HG03139 (cell line): ENCODE measurements around the gene SORBS1.
A peak's percentile ranks its signal among the peaks of the same experiment; 100 is the strongest.

Experiments used
- ATAC-seq: cut with Tn5 transposase; IDR thresholded peaks from one replicate; pipeline ENCODE4 v1.9.1; 2021; ENCODE audit not compliant: unreplicated experiment

SORBS1 gene

DNA sequence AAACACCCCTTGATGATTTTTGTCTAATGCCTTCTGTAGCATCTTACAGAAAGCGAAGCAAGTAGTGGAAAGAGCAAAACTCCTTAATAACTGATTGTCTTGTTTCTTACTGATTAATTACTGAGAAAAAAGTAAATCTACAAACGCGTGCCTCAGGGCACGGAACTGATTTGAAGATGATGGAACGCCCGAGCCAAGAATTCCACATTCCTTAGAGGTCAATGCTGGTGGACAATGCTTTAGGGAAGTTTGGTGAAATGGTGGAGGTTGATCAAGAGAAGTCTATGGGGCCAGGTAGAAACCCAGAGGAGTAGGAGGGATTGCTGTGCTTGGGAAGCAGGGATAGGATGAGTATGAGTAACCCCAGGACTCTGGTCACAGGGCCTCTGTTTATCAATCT, 5.0 kb upstream of the SORBS1 start:
- no peak for ATAC-seq

DNA sequence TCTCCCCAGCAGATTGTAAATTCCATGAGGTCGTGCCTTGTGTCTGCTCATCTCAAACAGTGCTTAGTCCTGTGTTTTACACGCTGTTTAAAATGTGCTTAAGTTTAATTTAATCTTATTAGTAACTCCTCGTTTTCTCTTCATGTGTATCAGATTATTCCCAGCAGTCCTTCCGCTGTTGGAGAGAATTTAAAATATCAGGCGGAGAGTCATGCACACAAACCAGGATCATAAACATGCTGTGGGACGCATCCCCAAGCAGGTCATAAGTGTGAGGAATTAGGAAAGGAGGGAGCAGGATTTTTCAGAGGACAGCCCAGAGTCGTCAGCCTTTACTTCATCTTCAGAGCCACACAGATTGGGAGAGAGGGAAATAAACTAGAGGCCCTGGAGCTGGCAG, 4.2 kb upstream of the SORBS1 start:
- no peak for ATAC-seq

DNA sequence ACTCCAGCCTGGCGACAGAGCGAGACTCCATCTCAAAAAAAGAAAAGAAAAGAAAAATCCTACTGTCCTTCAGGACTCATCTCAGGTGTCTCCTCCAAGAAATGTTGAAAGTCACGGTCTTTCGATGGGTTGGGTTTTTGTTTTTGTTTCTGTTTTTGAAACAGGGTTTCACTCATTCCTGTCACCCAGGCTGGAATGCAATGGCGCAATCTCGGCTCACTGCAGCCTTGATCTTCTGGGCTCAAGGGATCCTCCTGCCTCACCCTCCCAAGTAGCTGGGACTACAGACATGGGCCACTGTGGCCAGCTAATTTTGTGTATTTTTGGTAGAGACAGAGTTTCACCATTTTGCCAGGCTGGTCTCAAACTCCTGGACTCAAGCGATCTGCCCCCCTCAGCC, 3.1 kb upstream of the SORBS1 start:
- no peak for ATAC-seq

DNA sequence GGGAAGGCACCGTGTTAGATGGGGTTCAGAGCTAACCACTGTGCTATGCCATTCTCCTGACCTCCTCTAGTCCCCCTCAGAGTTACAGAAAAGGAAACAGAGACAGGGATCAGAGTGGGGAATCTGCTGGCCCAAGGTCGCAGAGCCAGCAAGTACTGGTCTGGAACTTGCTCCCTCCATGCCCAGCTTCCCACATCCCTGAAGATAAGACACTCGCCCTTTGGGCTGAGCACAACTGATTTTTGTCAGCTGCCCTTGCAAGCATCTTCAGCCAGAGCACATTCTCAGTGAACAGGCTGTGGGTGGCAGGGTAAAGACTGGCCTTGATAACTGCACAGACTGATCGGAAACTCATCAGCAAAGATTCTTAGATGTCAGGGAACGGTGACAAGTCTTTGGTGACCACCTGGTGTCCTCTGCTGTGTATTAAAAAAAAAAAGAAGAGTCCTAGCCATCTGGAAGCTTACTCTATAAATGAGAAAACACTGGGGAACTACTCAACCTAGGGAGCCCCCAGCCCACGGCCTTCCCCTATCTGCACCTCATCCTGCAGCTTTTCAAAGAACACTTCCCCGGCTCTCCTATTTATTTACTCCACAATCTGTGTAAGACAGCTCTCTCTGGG, 1.3 kb upstream of the SORBS1 start:
- no peak for ATAC-seq

DNA sequence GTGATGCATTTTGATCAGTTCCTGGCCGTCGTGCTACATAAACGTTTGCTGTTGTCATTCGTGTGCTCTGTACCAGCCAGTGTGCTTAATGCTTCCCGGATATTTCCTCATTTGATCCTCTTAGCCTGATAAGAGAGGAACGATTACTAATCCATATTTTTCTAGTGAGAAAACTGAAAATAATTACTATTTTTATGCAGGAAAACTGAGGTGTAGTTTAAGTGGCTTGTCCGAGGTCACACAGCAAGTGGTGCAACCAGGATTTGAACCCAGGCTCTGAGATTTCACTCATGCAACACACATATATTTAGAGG, 650 bp upstream of the SORBS1 start:
- ATAC-seq, result no peak

DNA sequence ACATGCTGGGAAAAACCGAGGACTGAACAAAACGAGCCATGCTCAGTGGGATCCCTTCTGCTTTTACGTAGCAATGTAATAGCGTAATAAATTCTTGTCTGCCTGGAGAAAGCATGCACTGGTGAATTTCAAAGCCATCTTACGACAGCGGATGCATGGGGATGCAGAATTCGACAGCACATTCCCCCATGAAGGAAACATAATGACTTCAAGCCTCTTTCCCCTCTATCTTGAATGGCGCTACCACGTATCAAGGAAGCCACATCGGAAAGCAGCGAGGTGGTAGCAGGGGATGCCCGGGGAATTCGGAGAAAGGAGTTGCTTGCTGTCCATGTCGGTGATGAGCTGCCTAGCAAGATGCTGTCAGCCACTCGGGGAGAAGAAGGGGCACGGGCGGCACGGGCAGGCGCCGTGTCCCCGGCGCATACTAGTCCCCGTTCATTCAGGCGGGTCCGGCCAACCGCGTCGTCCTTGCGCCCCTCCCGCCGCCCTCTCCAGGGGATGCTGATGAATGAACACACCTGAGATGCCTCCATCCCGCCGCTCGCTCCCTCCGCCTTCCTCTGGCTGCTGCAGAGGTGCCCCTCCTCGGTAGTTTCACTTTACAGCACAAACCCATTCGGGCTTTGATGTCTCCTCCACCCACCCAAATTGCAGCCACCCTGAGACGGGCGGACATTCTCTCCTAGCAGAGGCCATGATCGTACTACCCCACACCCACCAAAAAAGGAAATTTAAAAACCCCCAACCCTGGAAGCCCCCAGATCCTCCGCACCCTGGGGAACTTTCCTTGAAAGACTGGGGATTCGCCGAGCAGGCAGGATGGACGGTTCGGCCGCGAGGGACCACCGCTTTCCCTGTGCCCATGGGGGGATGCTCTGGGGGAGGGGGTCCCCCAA, 644 bp downstream of the SORBS1 start:
- ATAC-seq, result peak; percentile 14

DNA sequence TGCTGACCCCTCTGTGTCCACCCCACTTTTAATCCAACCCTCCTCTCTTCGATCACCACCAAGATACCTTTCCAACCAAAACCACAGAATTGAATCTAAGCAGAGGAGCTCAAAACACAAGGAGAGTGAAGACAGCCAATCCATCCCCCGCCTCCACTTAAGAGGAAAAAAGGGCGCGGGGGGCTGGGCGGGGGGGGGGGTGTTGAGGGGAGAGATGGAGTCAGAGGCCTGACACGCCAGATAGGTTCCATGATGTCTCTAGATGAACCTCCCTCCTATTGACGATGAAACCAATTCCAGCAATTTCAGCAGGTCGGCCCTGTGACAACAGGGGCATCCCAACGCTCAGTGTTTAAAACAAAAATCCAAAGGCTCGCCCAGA, 1.3 kb downstream of the SORBS1 start:
- no peak for ATAC-seq

DNA sequence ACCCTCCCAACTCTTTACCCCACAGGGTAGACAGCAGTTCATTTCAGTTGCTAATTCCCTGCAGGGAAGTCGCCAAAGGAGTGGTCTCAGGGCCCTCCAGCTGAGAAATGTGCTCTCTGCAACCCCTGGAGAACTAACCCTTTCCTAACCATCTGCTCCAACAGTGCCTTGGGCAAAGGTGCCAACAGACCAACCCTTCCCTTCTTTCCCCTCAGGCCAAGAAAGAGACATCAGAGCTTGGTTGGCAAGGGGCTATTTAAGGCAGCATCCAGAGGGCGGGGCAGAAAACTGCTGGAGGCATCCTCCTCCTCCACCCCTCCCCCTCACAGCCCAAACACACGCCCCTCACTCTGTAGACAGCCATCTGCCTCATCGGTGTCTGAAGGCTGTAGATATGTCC, 1.7 kb downstream of the SORBS1 start:
- no peak for ATAC-seq

DNA sequence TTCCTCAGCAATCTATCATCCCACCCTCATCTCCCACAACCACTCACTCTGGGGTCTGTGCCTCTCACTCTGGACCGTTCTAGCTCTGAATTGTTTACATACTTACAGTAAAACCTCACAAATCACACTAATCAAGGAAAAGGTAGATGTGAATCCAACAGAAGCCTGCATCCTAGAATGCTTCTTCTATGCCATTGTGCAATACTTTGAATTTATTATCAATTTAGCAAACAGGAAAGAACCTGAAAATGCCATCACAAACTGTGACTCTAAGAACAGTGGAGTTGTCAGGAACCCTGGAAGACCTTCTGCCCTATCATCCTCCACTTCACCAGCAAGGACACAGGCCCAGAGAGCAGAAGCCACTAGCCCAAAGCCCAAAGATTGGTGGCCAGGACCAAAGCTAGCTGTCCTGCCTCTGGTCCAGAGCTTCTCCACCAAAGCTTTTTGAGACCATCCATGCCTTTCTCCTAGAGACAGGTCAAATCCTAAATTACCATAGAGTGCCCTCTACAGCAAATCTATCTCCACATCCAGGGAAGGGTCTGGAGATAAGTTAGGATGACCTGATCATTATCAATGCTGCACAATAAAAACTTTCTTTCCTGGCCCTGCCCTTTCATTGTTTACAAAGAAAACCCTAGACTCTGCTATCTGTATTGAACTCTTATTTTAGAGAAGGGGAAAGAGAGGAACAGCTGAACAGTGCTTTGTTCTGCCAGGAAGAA, 2.4 kb downstream of the SORBS1 start:
- ATAC-seq, result no peak

DNA sequence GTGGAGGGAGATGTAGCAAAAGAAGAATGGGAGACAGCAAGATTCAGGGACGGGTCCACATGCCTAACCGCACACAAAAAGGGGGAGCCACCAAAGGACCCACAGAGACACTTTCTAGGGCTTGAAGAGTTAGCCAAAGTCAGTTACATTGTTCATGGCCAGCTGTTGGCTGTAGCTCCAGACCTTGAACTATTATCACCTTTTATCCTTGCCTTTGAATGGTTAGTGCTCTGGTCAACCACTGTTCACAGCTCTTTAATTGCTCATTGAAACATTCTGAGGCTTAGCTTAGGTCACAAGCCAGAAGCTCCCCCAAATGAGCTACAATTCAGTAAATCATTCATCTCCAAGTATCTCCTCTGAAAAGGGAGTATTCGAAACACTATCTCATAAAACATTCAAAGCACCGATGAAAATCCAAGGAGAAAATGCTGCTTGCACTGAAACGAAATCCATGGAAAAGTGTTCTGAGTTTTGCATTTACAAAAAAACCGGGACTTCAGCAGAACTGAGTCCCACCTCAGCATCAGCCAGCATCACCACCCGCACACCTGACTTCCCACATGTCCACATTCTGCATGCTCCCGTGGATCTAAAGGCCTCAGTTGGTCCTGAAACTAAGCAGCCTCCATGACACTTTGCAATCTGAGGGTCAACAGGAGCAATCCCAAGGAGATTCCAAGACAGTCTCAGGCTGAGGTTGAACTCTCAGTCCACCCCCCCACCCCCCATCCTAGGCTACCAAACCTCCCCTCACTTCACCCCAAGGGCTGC, 4.0 kb downstream of the SORBS1 start:
- ATAC-seq, result no peak

DNA sequence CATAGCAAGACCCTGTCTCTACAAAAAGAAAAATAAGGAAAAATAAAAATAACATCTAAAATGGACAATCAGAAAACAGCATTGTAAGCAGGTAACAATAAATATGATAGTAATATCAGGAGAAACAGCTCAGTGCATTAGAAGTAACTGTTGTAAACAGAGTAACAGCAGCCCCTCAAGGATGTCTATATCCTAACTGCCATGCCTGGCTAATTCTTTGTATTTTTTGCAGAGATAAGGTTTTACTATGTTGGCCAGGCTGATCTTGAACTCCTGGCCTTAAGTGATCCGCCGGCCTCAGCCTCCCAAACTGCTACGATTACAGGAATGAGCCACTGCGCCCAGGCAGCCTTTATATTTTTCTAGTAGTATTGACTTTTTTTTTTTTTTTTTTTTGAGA, 7.5 kb downstream of the SORBS1 start:
- no peak for ATAC-seq

DNA sequence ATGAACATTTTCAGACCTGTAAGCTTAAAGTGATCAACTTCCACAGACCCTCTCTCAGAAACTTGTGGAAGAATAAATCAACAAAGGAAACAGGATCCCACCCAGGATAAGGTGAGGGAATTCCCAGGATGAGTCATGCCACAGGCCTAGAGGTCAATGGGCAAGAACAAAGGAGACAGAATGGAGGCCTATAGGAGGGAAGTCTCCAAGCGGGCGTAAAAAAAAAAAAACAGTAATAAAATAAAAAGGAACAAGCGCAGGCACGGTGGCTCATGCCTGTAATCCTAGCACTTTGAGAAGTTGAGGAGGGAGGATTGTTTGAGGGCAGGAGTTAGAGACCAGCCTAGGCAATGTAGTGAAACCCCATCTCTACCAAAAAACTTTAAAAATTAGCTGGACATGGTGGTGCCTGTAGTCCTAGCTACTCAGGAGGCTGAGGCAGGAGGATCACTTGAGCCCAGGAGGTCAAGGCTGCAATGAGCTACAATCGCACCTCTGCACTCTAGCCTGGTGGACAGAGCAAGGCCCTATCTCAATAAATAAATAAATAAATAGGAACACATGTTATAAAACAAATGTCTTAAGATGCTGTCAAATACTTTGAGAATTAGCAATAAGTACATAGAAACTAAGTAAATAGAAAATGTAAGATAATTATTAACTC, 8.4 kb downstream of the SORBS1 start:
- no peak for ATAC-seq

DNA sequence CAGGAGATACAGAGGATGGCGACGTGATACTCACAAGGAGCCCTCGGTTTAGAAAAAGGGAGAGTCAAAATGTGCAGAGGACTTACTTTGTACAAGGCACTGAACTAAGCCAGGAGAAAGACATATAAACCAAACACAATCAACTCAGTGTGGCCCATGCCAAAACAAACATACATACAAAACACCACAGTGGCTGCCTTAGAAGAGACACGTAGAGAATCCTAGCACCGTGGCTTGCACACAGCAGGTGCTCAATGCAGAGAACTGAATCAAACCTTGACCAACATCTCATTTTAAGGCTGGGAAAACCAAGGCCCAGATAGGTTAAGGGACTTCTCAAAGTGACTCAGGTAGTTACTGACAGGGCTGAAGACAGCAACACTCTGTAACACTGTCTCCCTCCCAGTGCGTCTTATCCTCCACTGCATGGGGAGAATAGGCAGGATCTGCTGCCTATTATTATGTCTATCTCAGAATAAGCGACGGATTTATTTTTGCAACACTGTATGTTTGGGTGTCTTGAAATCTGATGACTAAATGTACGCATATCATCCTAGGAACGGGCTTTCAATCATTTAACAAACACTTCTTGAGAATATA, 11.0 kb downstream of the SORBS1 start:
- no peak for ATAC-seq

DNA sequence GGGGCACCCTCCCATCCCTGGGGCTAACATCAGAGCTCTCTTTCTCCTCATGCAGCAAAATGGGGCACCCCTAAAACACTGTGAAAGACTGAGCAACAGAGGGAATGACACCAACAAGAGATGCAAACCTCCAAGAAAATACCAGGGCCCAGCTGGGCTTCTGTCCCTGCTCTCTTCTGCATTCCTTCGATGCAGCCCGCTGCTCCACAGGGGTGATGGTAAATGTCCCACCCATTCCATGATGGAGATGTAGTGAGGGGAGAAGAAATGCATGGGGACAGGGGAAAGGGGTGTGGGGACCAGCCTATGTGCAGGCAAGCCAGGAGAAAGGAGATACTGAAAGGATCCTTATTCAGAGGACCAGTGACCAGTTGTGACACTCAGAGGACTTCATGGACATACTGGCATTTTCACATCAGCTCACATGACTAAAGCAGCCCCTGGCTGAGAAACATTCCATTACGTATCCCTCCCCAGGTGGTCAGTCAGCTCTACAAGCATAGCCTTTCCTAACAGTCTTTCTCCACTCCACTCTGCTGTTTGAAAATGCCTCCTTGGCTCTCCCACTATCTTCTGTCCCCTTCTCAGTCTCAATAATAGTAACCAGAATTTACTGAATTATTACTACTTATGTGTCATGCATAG, 13.3 kb downstream of the SORBS1 start:
- ATAC-seq, result no peak

DNA sequence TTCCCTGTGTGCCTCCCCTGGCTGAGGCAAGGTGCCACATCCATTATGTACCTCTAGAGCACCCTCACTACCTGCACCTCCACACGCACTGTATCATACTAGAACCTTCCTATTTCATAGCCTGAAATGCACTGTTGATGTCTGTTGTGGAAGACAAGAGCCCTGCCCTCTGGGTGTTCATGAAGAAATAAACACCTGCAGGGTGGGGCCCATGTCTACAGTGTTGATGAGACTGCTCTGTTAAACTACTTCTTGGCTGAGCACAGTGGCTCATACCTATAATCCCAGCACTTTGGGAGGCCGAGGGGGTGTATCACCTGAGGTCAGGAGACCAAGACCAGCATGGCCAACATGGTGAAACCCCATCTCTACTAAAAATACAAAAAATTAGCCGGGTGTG, 14.0 kb downstream of the SORBS1 start:
- ATAC-seq, result no peak

DNA sequence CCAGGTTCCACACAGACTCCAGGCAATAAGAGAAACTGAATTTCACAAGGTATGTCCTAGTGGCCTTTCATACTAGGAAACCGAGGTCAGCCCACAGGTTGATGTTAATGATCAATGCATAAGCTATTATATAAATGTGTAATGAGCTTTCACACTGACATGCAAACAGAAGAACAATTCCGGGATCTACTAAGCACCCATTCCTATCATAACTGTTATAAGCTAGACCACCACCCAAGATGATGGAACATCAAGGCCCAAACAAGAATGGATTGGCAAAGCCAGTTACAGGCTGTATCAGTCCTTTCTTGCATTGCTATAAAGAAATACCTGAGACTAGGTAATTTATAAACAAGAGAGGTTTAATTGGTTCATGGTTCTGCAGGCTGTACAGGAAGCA, 15.2 kb downstream of the SORBS1 start:
- ATAC-seq, result no peak

DNA sequence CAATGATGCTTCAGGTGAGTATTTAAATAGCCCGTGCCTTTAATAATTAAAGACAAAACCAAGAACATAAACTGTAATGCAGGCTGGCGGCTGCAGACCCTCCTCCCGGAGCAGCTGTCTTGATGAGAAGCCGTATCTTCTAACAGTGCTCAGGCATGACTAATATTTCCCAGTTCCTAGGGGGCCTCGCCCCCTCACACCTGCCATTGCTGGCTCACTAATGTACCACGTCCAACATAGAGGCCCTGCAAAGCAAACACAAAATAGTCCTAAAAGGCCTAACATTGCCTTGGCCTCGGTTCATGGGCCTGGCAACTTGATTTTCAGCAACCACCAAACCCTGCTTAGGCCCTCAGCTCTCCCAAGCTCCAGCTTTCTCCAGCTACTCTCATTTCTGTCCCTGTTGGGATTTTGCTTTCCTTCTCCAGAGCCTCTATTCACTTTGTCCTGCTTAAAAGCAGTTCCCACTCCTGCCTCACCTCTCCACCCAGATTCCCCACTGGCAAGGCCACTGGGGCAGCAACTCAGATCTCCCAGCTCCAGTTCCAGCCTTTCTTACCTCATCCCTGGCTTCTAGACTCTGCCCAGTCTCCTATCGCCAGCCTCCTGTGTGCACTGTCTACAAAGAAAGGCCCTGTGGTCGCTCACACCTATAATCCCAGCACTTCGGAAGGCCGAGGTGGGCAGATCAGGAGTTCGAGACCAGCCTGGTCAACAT, 16.2 kb downstream of the SORBS1 start:
- ATAC-seq, result no peak

DNA sequence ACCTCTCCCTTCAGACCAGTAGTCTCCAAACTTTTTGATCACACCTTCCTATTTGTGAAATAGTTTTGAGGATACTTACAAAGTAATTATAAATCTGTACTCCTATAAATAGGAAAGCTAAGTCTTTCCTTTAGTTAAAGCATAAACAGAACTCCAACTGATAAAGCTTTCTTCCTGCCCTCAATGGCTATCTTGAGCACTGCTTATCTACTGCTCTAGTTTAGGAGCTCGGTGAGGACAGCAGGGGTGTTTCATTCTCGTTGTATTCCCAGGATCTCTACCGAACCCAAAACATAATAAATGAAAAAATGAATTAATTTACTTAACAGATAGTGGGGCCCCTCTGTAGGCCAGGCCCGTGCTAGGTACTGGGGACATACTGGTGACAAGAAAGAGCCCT, 17.7 kb downstream of the SORBS1 start:
- ATAC-seq, result no peak

DNA sequence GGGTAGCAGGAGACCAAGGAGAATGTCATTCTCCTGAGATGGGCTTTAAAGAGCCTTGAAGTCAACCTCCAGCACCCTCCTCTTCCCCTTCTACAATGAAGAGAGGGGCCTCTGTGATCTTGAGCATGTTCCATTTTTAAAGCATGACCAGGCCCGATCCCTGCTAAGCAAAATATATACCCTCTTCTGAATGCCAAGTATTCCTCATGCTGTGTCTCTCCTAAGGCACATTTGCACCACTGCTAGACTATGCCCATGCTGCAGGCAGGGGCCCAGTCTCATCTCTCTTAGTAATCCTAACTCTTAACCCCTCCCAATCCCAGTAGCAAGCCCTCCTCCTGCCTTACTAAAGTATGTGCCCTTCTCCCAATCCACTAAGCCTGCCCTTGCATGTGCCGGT, 18.4 kb downstream of the SORBS1 start:
- no peak for ATAC-seq
